PC-9 (cell line): ENCODE measurements around the gene ATXN1.

Experiments
- EZH2 ChIP-seq: fragments of 200-600 bp; sonication (generic); IDR thresholded peaks from 2 replicates; pipeline ENCODE4 v1.8.0; 2017; ENCODE audit warnings: antibody characterized with exemption, low read depth
- TF ChIP-seq, protein P1 (sequence below): fragments of 200-600 bp; sonication (generic); conservative IDR thresholded peaks from 2 replicates; pipeline ENCODE4 v1.6.1; 2017; ENCODE audit warnings: mixed run types, antibody characterized with exemption, mild to moderate bottlenecking, moderate library complexity

- TF ChIP-seq, protein P1, sequence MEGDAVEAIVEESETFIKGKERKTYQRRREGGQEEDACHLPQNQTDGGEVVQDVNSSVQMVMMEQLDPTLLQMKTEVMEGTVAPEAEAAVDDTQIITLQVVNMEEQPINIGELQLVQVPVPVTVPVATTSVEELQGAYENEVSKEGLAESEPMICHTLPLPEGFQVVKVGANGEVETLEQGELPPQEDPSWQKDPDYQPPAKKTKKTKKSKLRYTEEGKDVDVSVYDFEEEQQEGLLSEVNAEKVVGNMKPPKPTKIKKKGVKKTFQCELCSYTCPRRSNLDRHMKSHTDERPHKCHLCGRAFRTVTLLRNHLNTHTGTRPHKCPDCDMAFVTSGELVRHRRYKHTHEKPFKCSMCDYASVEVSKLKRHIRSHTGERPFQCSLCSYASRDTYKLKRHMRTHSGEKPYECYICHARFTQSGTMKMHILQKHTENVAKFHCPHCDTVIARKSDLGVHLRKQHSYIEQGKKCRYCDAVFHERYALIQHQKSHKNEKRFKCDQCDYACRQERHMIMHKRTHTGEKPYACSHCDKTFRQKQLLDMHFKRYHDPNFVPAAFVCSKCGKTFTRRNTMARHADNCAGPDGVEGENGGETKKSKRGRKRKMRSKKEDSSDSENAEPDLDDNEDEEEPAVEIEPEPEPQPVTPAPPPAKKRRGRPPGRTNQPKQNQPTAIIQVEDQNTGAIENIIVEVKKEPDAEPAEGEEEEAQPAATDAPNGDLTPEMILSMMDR, result no peak
- TF ChIP-seq EZH2, result no peak
These were observed 465.8 kb downstream of the ATXN1 start for GRCh38 chr6:16295471-16295870.
